Activated naive CD4-positive, alpha-beta T cell treated with anti-CD3 and anti-CD28 coated beads, Interleukin-2, amount 10 ng/mL, durations not matched to agents 7 days and 5 days (primary cell): ENCODE results near the gene HNRNPF.

Experiments used
- CTCF ChIA-PET: fragments of 350-600 bp; sonication (Branson Sonifier 250); formaldehyde crosslinking; loops from one replicate; lab custom pipeline; 2021; ENCODE audit warnings: antibody characterized with exemption; lab: Charles Lee
- DNase-seq: peaks from one replicate; pipeline ENCODE4 v3.0.0-alpha.2; 2020
- H3K27ac Mint-ChIP-seq: one replicate; pipeline ENCODE4 v1.8.0; 2021; ENCODE audit warnings: mild to moderate bottlenecking, moderate library complexity, mixed read lengths
- H3K27me3 Mint-ChIP-seq: one replicate; pipeline ENCODE4 v1.8.0; 2021; ENCODE audit warnings: mild to moderate bottlenecking, mixed read lengths
- H3K36me3 Mint-ChIP-seq: one replicate; pipeline ENCODE4 v1.8.0; 2021; ENCODE audit warnings: mixed read lengths
- H3K4me1 Mint-ChIP-seq: one replicate; pipeline ENCODE4 v1.8.0; 2021; ENCODE audit warnings: mixed read lengths
- H3K4me3 Mint-ChIP-seq: one replicate; pipeline ENCODE4 v1.8.0; 2021; ENCODE audit warnings: mild to moderate bottlenecking, moderate library complexity, mixed read lengths
- H3K9me3 Mint-ChIP-seq: one replicate; pipeline ENCODE4 v1.8.0; 2021; ENCODE audit warnings: mixed read lengths

HNRNPF gene

GRCh38 chr10:43386981-43387677 is 21.9 kb downstream of the HNRNPF start:
- Mint-ChIP-seq H3K36me3 (peaks cover 68% of the 10 kb centered on the region), H3K27me3 (no peaks in the 10 kb centered on the region), H3K4me1 (peaks cover 62% of the 10 kb centered on the region), H3K27ac (no peak overlapping the region), H3K4me3 (no peak overlapping the region), H3K9me3 (no peaks in the 10 kb centered on the region)
- CTCF ChIA-PET: interaction anchor here (0.8 kb wide), 1 partner anchor 9 kb away, joined by 3 read pairs; no protein-coding TSS in a partner anchor
- DNase-seq: peak; percentile 1

- H3K27ac Mint-ChIP-seq: no peak overlapping the region
Measured at GRCh38 chr10:43386549-43386948, 22.4 kb downstream of the HNRNPF start.

DNA sequence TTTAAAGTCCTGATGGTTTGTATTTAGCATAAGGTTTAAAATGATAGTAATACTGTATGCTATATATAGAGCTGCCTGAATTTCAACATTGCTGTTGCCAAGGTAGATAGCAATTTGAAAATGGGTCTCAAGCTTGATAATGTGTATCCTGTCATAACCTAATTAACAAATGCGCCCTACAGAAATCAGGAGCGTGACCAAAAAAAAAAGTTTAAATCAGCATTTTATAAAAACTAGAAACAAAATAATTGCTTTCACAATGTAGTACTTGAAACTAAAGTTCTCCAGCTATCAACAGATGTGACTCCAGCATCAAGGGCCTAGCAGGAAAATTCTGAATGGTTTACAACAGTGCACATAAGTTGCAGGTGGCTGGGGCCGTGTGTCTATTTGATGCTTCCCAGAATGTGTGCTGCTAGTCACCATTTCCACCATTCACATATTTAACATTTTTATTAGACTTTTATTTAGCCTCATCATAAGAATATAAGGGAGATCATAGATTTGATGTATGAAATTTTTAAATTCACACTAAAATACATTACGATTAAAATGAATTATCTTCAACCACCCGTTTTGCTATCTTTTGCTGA is 23.5 kb downstream of the HNRNPF start:
- no peak overlapping the region for H3K4me3 Mint-ChIP-seq
- H3K36me3 Mint-ChIP-seq: peaks cover 55% of the 10 kb centered on the region
- H3K27me3 Mint-ChIP-seq: no peaks in the 10 kb centered on the region
- H3K27ac Mint-ChIP-seq: no peak overlapping the region
- peaks cover 46% of the 10 kb centered on the region for H3K4me1 Mint-ChIP-seq
- CTCF ChIA-PET: interaction anchor here (1.4 kb wide), 1 partner anchor 9 kb away, joined by 3 read pairs; no protein-coding TSS in a partner anchor
- no peaks in the 10 kb centered on the region for H3K9me3 Mint-ChIP-seq
- no peak for DNase-seq

More at GRCh38 chr10:43386549-43386948, 22.4 kb downstream of the HNRNPF start:
- no peak for DNase-seq
- Mint-ChIP-seq H3K4me1 (peaks cover 56% of the 10 kb centered on the region), H3K9me3 (no peaks in the 10 kb centered on the region), H3K27me3 (no peaks in the 10 kb centered on the region), H3K4me3 (no peak overlapping the region), H3K36me3 (peaks cover 62% of the 10 kb centered on the region)
- CTCF ChIA-PET: interaction anchor here (0.8 to 1.4 kb wide), 2 partner anchors 8 to 9 kb away, joined by 3 read pairs; no protein-coding TSS in a partner anchor

DNA sequence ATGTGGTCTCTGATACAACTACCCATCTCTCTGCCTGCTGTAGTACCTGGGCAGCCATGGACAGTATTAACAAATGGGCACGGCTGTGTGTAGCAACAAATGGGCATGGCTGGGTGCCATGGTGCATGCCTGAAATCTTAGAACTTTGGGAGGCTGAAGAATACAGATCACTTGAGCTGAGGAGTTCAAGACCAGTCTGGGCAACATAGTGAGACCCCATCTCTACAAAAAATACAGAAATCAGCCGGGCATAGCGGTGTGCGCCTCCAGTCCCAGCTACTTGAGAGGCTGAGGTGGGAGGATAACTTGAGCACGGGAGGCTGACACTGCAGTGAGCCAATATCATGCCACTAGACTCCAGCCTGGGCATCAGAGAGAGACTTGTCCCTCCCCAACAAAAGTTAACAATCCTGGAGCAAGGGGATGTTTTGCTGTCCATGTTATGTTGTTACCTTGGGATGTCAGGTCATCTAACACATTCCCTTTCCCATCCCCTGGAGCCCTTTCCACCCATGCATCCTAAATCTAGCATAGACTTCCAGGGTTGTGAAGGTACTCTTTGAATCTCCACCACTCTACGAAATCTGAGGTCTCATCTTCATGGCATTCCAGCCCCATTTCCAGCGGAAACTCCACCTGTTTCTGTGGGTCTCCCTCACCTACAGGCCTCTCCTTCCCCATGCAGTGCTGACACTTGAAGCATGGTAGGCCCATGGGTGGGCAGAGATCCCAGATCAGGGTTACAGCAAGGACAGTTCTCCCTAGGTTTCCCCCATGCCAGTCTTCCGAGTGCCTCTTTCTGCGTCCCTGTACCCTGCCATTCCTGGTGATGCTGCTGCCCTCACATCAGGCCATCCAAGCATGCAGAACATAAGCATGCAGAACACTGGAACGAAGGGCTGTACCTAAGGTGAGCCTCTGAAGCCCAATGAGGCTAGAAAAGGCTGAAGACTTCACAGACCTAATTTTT is 24.4 kb downstream of the HNRNPF start:
- H3K27ac Mint-ChIP-seq: peak overlapping the region; percentile 71
- H3K36me3 Mint-ChIP-seq: peaks cover 45% of the 10 kb centered on the region
- CTCF ChIA-PET: interaction anchor here (0.6 to 1.4 kb wide), 2 partner anchors 10 to 11 kb away, joined by 3 to 4 read pairs; no protein-coding TSS in a partner anchor
- no peaks in the 10 kb centered on the region for H3K9me3 Mint-ChIP-seq
- no peak overlapping the region for H3K4me3 Mint-ChIP-seq
- peak; percentile 10 for DNase-seq
- no peaks in the 10 kb centered on the region for H3K27me3 Mint-ChIP-seq
- H3K4me1 Mint-ChIP-seq: peaks cover 36% of the 10 kb centered on the region

DNA sequence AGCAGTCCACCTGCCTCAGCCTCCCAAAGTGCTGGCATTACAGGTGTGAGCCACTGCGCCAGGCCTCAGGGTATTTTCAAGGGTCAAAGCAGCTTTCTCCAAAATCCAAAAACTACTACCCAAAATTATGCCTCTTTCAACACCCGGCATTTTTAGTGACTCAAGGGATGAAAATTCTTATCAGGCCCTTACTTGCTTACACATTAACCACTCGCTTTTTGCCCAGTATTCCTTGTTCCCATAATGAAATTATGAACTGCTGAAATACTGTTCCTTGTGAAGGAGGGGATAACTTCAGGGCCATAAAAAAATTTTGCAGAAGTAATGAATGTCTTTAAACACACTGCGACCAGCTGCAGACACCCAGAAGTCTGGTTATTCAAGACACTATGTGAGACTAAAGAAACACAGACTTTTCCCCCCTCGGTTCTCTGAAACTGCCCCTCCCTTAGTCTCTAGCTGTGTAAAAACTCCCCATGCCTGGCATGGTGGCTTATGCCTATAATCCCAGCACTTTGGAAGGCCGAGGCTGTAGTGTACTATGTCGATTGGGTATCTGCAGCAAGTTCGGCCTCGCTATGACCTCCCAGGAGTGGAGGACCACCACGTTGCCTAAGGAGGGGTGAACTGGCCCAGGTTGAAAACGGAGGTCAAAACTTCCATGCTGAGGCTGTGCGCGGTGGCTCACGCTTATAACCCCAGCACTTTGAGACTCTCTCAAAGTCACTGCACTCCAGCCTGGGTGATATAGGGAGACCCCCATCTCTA is 25.6 kb downstream of the HNRNPF start:
- H3K27ac Mint-ChIP-seq: no peak overlapping the region
- no peaks in the 10 kb centered on the region for H3K9me3 Mint-ChIP-seq
- DNase-seq: no peak
- peaks cover 27% of the 10 kb centered on the region for H3K4me1 Mint-ChIP-seq
- H3K27me3 Mint-ChIP-seq: peaks cover 3% of the 10 kb centered on the region
- CTCF ChIA-PET: interaction anchor here (0.6 to 0.9 kb wide), 2 partner anchors 10 to 177 kb away, joined by 3 to 4 read pairs; no protein-coding TSS in a partner anchor
- no peak overlapping the region for H3K4me3 Mint-ChIP-seq
- peaks cover 35% of the 10 kb centered on the region for H3K36me3 Mint-ChIP-seq

GRCh38 chr10:43380610-43381222 is 28.3 kb downstream of the HNRNPF start:
- CTCF ChIA-PET: interaction anchor here (0.6 to 2.9 kb wide), 3 partner anchors 9 to 83 kb away, joined by 3 to 13 read pairs (median 3); partner anchors contain the start of gene FXYD4
- H3K27ac Mint-ChIP-seq: no peak overlapping the region
- no peaks in the 10 kb centered on the region for H3K9me3 Mint-ChIP-seq
- peaks cover 23% of the 10 kb centered on the region for H3K27me3 Mint-ChIP-seq
- peaks cover 6% of the 10 kb centered on the region for H3K4me1 Mint-ChIP-seq
- H3K4me3 Mint-ChIP-seq: no peak overlapping the region
- DNase-seq: no peak
- peaks cover 13% of the 10 kb centered on the region for H3K36me3 Mint-ChIP-seq

DNA sequence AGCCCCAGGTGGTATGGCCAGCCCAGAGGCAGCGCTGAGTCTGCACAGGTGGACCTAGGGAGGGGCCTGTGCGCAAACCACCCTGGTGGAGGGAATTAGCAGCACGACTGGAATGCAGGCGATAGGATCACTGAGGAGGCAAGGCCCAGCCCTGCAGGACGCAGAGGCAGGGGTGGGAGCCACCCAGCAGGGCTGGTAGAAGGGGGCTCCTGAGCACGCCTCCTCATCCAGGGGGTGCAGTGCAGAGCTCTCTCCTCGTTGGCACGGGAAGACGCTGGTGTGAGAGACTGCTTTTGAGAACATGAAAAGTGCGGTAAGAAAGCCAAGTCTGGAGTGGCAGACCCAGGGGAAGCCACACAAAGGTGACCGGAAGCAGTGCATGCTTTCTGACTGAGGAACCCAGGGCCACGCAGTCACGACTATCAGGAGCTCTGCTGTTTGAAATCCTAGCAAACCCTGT is 31.5 kb downstream of the HNRNPF start:
- Mint-ChIP-seq H3K36me3 (no peaks in the 10 kb centered on the region), H3K27ac (no peak overlapping the region), H3K4me1 (peaks cover 12% of the 10 kb centered on the region), H3K4me3 (no peak overlapping the region), H3K27me3 (peaks cover 50% of the 10 kb centered on the region), H3K9me3 (no peaks in the 10 kb centered on the region)
- CTCF ChIA-PET: interaction anchor here (0.6 kb wide), 1 partner anchor 9 kb away, joined by 3 read pairs; no protein-coding TSS in a partner anchor
- no peak for DNase-seq

DNA sequence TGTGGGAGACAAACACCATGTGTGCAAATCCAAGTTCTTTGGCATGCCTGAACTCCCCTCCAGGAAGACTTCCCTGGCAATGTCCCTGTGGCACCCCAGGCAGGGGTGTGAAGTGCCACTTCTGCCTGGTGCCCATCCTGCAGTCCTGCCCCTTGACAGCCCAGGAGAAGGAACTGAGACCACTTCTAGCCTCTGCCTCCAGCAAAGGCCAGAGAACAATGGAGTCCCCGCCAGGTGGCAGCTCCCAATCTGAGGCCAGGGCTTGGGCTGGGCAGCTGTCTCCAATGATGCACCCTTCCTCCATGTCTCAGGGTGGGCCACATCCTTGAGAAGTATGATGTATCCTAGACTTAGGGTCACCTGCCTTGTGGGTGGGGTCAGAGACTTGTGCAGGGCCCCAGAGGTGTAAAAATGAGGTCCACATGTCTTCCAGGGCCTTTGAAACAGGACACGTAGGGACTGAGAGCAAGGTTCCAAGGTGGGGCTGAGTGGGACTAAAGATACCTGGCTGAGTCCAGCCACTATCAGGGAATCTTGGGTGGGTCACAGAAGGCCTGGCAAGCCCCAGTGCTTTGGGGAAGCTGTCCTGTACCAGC is 32.1 kb downstream of the HNRNPF start:
- H3K27ac Mint-ChIP-seq: no peak overlapping the region
- H3K4me1 Mint-ChIP-seq: peaks cover 12% of the 10 kb centered on the region
- no peak overlapping the region for H3K4me3 Mint-ChIP-seq
- peaks cover 50% of the 10 kb centered on the region for H3K27me3 Mint-ChIP-seq
- no peaks in the 10 kb centered on the region for H3K36me3 Mint-ChIP-seq
- CTCF ChIA-PET: no interaction called here
- no peaks in the 10 kb centered on the region for H3K9me3 Mint-ChIP-seq
- no peak for DNase-seq

DNA sequence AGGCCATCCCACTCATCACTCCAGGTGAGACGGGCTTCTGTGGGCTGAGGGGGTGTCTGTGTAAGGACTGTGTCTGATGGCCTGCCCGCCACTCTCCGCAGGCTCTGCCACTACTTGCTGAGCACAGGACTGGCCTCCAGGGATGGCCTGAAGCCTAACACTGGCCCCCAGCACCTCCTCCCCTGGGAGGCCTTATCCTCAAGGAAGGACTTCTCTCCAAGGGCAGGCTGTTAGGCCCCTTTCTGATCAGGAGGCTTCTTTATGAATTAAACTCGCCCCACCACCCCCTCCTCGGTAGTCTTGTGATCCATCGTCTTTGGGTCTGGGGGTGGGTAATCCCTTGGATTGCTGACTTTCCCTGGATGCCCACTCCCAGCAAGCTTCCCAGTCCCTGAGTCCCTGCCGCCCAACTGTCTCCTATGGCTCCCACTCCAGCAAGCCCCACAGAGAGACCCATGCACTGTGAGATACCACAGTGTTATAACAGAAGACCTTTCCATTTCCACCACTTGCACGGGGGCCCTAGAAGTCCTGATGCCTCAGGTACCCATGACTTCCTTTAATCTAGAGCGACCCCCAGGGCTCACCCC is 32.8 kb downstream of the HNRNPF start:
- Mint-ChIP-seq H3K9me3 (no peaks in the 10 kb centered on the region), H3K36me3 (no peaks in the 10 kb centered on the region), H3K27me3 (peaks cover 50% of the 10 kb centered on the region), H3K4me1 (peaks cover 12% of the 10 kb centered on the region), H3K27ac (no peak overlapping the region), H3K4me3 (no peak overlapping the region)
- no peak for DNase-seq
- CTCF ChIA-PET: no interaction called here

DNA sequence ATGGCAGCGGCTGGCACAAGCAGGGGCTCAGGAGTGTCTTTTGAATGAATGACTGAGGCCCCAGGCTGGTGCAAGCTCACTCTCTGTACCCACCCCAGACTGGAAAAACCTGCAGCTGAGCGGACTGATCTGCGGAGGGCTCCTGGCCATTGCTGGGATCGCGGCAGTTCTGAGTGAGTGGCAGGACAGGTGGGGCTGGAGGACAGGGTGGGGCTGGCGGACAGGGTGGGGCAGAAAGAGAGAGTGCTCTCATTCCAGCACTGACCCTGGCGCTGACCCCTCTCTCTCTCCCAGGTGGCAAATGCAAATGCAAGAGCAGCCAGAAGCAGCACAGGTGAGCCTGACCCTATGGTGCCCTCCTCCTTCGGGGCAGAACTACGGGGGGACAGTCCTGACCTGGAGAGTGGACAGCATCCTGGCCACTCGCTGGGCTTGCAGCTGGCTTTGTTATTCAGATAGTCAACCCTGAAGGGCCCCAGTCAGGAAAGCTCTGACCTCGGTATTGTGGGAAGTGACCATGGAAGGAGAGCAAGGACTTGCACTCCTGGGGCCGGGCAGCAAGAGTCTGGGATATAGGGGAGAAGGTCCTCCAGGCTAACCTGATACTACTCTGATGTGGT is 33.5 kb downstream of the HNRNPF start:
- H3K9me3 Mint-ChIP-seq: no peaks in the 10 kb centered on the region
- H3K36me3 Mint-ChIP-seq: no peaks in the 10 kb centered on the region
- H3K4me3 Mint-ChIP-seq: no peak overlapping the region
- peaks cover 50% of the 10 kb centered on the region for H3K27me3 Mint-ChIP-seq
- peaks cover 12% of the 10 kb centered on the region for H3K4me1 Mint-ChIP-seq
- no peak overlapping the region for H3K27ac Mint-ChIP-seq
- CTCF ChIA-PET: interaction anchor here (0.6 kb wide), 1 partner anchor 12 kb away, joined by 3 read pairs; no protein-coding TSS in a partner anchor
- DNase-seq: no peak

GRCh38 chr10:43374194-43374593 is 34.8 kb downstream of the HNRNPF start:
- H3K27ac Mint-ChIP-seq: no peak overlapping the region
- H3K4me3 Mint-ChIP-seq: no peak overlapping the region
- CTCF ChIA-PET: interaction anchor here (1.2 kb wide), 2 partner anchors 10 to 88 kb away, joined by 3 to 4 read pairs; no protein-coding TSS in a partner anchor
- no peak for DNase-seq
- peaks cover 12% of the 10 kb centered on the region for H3K4me1 Mint-ChIP-seq
- H3K27me3 Mint-ChIP-seq: peaks cover 50% of the 10 kb centered on the region
- no peaks in the 10 kb centered on the region for H3K36me3 Mint-ChIP-seq
- H3K9me3 Mint-ChIP-seq: no peaks in the 10 kb centered on the region

- no peak for DNase-seq
- Mint-ChIP-seq H3K36me3 (no peaks in the 10 kb centered on the region), H3K4me1 (peaks cover 12% of the 10 kb centered on the region), H3K27me3 (peaks cover 47% of the 10 kb centered on the region), H3K27ac (no peak overlapping the region), H3K9me3 (no peaks in the 10 kb centered on the region), H3K4me3 (no peak overlapping the region)
- CTCF ChIA-PET: interaction anchor here (1.1 to 1.2 kb wide), 2 partner anchors 10 to 11 kb away, joined by 3 to 4 read pairs; no protein-coding TSS in a partner anchor
Measured at GRCh38 chr10:43373461-43373860, 35.5 kb downstream of the HNRNPF start.
